Lower lobe of right lung (tissue), 2 donors: ENCODE results near the gene C1D. TPM values are rescaled to one million over a fixed set of nuclear protein-coding genes. Genes with fewer than 3 reads are reported as not detected.

ENCODE experiments used
- ATAC-seq, 2 donors: fragments of 200-7000 bp; cut with Tn5 transposase; one replicate each; pipeline ENCODE4 v1.9.1; 2020 to 2022; ENCODE audit warnings: mild to moderate bottlenecking in 2 of 2, moderate library complexity in 2 of 2
- DNase-seq: peaks from one replicate; pipeline ENCODE4 v3.0.0-alpha.2; 2020
- H3K27ac ChIP-seq: fragments of 200-600 bp; one replicate; pipeline ENCODE4 v1.8.0; 2022
- H3K27me3 ChIP-seq: fragments of 200-600 bp; one replicate; pipeline ENCODE4 v1.8.0; 2022; ENCODE audit warnings: low read depth
- H3K36me3 ChIP-seq: fragments of 200-600 bp; one replicate; pipeline ENCODE4 v1.8.0; 2022; ENCODE audit warnings: mild to moderate bottlenecking
- H3K4me1 ChIP-seq: fragments of 200-600 bp; one replicate; pipeline ENCODE4 v1.8.0; 2022
- H3K4me3 ChIP-seq: fragments of 200-600 bp; one replicate; pipeline ENCODE4 v1.8.0; 2022; ENCODE audit warnings: mild to moderate bottlenecking
- H3K9me3 ChIP-seq: fragments of 200-600 bp; one replicate; pipeline ENCODE4 v1.8.0; 2022
- intact Hi-C: fragments of 100-400 bp; cut with DNase I; formaldehyde crosslinking; loops from one replicate; pipeline ENCODE4 v1.11.0; 2022
- total RNA-seq: library from RNA; stranded (reverse); fragmentation: NEBNext Ultra II Directional; extraction: Animal tissue kit (Norgen Biotek cat#: 25700); gene quantifications from one replicate; pipeline ENCODE4 v1.2.1, GENCODE V29; 2021
- TF ChIP-seq, protein P1 (sequence below): fragments of 200-600 bp; IDR thresholded peaks from one replicate; pipeline ENCODE4 v1.8.0; 2022; ENCODE audit warnings: antibody characterized with exemption, mild to moderate bottlenecking
- donor health status: DM: no; HTN: yes; CAD: no; lungs with severe emphysema.

Gene C1D
- total RNA-seq, 1 donor from 2014 or later, result 21.5 TPM

DNA sequence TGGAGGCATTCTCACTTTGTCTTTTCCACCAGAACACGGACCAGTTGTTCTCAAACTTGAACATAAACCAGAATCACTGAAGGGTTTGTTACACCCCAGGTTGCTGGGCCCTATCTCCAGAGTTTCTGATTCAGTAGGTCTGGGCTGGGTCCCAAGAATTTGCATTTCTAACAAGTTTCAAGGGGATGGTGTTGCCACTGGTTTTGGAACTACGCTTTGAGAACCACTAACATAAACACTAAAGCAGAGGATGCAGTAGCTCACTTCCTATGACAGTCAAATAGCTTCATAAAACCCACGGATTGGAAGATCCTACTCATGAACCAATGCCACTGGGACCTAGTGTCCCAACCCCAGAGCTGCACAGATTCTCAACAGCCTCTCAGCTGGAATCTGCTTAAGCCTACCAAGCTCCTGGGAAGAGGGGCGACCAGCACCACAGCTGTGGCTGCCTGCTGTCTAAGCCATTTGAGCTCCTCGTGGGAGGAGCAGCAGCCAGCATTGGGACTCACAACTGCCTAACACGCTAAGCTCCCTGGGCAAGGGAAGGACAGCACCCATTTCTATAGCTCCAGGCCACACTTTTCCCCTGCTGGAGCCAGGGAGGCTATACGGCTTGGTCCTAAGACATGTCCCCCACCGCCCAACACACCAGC lies 62.5 kb downstream of the C1D start:
- no peak for ATAC-seq
- no peaks in the 10 kb centered on the region for H3K27me3 ChIP-seq
- intact Hi-C loops, result no loop called here
- no peaks in the 10 kb centered on the region for H3K4me1 ChIP-seq
- no peak overlapping the region for H3K27ac ChIP-seq
- H3K4me3 ChIP-seq, result no peak overlapping the region
- TF ChIP-seq, protein P1, sequence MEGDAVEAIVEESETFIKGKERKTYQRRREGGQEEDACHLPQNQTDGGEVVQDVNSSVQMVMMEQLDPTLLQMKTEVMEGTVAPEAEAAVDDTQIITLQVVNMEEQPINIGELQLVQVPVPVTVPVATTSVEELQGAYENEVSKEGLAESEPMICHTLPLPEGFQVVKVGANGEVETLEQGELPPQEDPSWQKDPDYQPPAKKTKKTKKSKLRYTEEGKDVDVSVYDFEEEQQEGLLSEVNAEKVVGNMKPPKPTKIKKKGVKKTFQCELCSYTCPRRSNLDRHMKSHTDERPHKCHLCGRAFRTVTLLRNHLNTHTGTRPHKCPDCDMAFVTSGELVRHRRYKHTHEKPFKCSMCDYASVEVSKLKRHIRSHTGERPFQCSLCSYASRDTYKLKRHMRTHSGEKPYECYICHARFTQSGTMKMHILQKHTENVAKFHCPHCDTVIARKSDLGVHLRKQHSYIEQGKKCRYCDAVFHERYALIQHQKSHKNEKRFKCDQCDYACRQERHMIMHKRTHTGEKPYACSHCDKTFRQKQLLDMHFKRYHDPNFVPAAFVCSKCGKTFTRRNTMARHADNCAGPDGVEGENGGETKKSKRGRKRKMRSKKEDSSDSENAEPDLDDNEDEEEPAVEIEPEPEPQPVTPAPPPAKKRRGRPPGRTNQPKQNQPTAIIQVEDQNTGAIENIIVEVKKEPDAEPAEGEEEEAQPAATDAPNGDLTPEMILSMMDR, result no peak
- H3K36me3 ChIP-seq, result no peaks in the 10 kb centered on the region
- no peaks in the 10 kb centered on the region for H3K9me3 ChIP-seq
- no peak for DNase-seq

DNA sequence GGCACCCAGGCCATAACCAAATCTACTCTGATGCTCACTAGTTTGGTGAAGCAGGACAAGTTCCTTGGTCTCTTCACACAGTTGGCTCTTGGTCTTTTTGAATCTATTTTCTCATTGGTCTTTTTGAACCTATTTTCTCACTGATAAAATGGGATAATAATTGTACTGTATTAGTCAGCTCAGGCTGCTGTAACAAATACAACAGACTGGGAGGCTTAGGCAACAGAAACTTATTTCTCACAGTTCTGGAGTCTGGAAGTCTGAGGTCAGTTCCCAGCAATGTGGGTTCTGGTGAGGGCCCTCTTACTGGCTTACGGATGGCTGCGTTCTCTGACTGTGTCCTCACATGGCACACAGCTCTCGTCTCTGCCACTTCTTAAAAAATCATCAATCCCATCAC lies 63.5 kb downstream of the C1D start:
- Histone ChIP-seq H3K36me3 (no peaks in the 10 kb centered on the region), H3K4me1 (no peaks in the 10 kb centered on the region), H3K9me3 (no peaks in the 10 kb centered on the region), H3K4me3 (no peak overlapping the region), H3K27ac (no peak overlapping the region), H3K27me3 (no peaks in the 10 kb centered on the region)
- intact Hi-C loops, result no loop called here
- ATAC-seq, result no peak
- no peak for DNase-seq
- TF ChIP-seq, protein P1, result no peak

DNA sequence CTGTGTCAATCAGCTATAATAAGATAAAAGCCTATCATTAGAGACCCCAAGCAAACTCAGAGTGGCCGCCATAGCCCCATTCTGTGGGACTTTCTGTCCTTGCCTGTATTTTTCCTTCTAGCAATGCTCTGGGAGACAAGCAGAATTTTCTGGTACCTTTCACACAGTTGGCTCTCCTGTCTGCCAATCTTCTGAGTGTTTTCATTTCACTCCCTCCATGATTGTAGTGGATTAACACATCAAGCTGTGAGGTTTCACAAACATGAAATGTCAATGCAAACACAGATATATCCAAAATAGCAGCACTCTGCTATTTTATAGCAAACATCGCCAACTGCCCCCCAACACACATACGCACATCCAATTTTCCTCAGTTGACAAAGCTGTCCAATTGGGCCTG lies 64.9 kb downstream of the C1D start:
- no peak overlapping the region for H3K4me3 ChIP-seq
- no peaks in the 10 kb centered on the region for H3K9me3 ChIP-seq
- H3K27ac ChIP-seq, result no peak overlapping the region
- ATAC-seq, result no peak
- H3K4me1 ChIP-seq, result no peaks in the 10 kb centered on the region
- no peaks in the 10 kb centered on the region for H3K36me3 ChIP-seq
- DNase-seq, result no peak
- intact Hi-C loops, result no loop called here
- no peaks in the 10 kb centered on the region for H3K27me3 ChIP-seq
- TF ChIP-seq, protein P1, result no peak

DNA sequence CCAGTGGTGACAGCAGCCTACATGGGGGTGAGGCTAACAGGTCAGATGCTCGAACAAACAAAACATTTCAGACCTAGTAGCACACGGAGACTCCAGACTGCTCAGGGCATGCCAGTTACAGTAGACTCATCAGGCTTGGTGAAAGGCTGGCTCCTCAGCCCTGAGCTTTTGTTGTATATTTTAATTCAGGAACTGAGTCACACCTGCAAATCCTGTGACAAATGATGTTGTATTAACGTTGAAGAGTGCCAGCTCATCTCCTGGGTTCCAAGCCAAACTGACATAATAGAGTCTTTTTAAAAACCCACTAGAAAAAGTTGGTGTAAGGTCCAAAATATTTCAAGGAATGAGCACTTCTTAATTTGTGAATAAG lies 65.3 kb downstream of the C1D start:
- no peak for ATAC-seq
- DNase-seq, result no peak
- no peak overlapping the region for H3K4me3 ChIP-seq
- H3K36me3 ChIP-seq, result no peaks in the 10 kb centered on the region
- H3K27ac ChIP-seq, result no peak overlapping the region
- intact Hi-C loops, result no loop called here
- no peaks in the 10 kb centered on the region for H3K4me1 ChIP-seq
- H3K27me3 ChIP-seq, result no peaks in the 10 kb centered on the region
- no peaks in the 10 kb centered on the region for H3K9me3 ChIP-seq
- TF ChIP-seq, protein P1, result no peak

DNA sequence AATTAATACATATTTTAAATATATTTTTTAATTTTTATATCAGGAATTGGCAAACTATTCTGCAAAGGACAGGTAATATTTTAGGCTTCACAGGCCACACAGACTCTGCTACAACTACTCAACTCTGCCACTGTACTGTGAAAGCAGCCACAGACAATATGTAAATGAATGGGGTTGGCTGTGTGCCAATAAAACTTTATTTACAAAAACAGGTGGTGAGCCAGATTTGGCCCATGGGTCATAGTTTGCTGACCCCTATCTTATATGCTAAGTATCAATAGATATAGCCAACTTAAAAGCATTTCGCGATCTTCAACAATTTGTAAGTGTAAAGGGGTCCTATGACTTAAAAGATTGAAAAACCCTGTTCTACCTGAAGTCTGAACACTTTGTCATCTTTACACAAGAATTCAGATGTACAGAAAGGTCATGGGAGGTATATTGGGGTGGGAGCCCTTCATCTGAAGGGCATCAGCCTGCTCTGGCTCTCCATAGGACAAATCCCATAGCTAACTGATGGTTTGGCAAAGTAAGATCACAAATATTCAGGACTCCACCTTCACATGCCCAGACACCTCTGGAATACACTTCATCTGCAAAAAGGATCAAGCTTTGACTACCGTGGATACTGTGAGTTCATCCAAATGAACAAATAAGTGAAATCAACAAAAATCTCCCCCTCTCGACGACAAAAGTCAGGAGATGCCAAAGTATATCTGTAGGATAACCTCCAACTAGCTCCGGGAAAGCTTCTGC lies 65.9 kb downstream of the C1D start:
- H3K4me1 ChIP-seq, result no peaks in the 10 kb centered on the region
- TF ChIP-seq, protein P1, result no peak
- no peak overlapping the region for H3K27ac ChIP-seq
- no peak overlapping the region for H3K4me3 ChIP-seq
- no peaks in the 10 kb centered on the region for H3K36me3 ChIP-seq
- H3K9me3 ChIP-seq, result no peaks in the 10 kb centered on the region
- ATAC-seq (no peak), DNase-seq (no peak)
- no peaks in the 10 kb centered on the region for H3K27me3 ChIP-seq
- intact Hi-C loops, result no loop called here
